HL-60/S4 treated with phorbol 12-myristate 13-acetate at 8.2 ng/mL for 4 days and 3 days (cell line): ENCODE results near the gene CCL27.
"Not testable (repeated sequence)": the region's sequence is repeated elsewhere in the genome, so short reads cannot be mapped to it uniquely, and the experiment has no call there.

Experiments
- in situ Hi-C: fragments of 300-500 bp; cut with MboI; formaldehyde crosslinking; loops from 2 replicates; pipeline ENCODE4 v1.15.0; 2022; ENCODE audit warnings: low sequenced_read_pairs

Gene CCL27

GRCh38 chr9:34651876-34652601, 10.4 kb downstream of the CCL27 start, which contains the start of gene IL11RA:
Gene IL11RA, plus strand, starts transcription at chr9:34652185. Its CDS starts 3,033 bp downstream, at chr9:34655218.
- in situ Hi-C loops: loop anchor here (25.0 kb wide), 1 partner anchor 460 kb away; the partner anchor contains the start of genes ATOSB and STOML2

DNA sequence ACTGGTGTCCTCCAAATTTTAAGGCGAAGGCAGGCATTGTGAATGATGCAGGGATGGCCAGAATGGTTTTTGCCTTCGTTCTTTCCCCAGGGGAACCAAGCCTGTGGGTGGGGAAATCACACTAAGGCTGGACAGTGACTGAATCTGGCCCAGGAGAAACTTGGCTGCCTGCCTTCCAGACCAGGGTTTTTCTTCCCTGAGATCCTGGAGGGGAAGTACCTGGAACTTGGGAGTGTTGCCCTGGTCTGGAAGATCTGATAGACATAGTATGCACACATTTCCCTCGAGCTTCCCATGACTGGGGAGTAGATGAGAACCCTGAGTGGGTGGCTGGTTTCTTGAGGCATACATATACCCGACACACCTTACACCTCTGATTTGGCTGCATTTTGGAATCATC, 11.1 kb downstream of the CCL27 start:
- in situ Hi-C loops: loop anchor here (25.0 kb wide), 1 partner anchor 461 kb away; the partner anchor contains the start of genes ATOSB and STOML2

GRCh38 chr9:34650816-34651215, 11.6 kb downstream of the CCL27 start:
- in situ Hi-C loops: loop anchor here (25.0 kb wide), 1 partner anchor 461 kb away; the partner anchor contains the start of genes ATOSB and STOML2

GRCh38 chr9:34648673-34649072, 13.8 kb downstream of the CCL27 start:
- in situ Hi-C loops: no loop called here

DNA sequence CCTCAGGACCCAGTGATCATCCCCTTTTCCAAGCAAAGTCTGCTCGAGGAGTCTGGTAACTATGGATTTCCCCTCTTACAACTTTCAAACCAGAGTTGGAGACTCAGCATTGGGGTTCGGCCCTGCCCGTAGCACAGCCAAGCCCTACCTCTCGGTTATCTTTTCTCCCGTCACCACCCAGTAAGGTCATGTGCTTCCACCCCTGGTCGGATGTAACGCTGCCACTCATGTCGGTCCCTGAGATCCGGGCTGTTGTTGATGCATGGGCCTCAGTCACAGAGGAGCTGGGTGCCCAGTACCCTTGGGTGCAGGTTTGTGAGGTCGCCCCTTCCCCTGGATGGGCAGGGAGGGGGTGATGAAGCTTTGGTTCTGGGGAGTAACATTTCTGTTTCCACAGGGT, 14.8 kb downstream of the CCL27 start:
- in situ Hi-C loops: no loop called here

- in situ Hi-C loops: no loop called here
These were observed 15.4 kb downstream of the CCL27 start for GRCh38 chr9:34647084-34647403.

GRCh38 chr9:34646211-34647083, 16.0 kb downstream of the CCL27 start, which contains the start of gene GALT:
Gene GALT, plus strand, starts transcription at chr9:34646675. Its CDS starts 30 bp downstream, at chr9:34646705.
- in situ Hi-C loops: no loop called here

DNA sequence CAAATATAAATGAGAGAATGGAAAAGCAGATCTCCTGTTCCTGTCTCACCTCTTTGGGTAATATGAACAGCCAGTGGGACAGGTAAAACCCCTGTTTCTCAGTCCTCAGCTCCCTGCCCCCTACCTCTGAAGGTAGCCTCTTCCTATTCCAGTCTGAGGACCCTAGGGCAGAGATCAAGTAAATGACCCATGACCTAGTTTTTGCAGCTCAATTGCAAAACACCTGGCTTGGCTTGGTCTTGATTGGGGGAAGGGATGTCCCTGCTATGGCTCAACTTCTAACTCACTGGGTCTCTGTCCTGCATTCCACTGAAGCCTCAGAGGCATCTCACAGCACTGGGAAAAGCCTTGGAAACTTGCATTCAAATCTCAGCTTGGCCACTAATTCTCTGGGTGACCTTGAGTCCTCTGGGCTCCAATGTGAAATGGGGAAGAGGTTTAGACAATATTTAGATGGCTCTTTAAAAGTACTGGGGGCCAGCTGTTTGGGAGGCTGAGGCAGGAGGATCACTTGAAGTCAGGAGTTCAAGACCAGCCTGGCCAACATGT, 17.6 kb downstream of the CCL27 start:
- in situ Hi-C loops: no loop called here

DNA sequence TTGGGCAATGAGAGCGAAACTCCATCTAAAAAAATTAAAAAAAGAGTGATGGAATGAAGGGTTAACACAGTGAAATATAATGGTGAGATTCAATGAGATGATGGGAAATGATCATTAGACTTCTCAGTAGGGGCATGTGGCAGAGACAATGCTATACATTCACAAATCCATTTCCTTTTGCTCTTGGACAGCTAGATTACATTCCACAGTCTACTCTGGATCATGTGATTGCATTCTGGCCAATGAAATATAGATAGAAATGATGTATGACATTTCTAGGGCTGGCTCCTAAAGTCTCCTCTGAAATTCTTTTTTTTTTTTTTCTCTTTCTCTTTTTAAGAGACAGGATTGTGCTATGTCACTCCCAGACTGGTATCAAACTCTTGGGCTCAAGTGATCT, 19.8 kb downstream of the CCL27 start:
- in situ Hi-C loops: no loop called here

DNA sequence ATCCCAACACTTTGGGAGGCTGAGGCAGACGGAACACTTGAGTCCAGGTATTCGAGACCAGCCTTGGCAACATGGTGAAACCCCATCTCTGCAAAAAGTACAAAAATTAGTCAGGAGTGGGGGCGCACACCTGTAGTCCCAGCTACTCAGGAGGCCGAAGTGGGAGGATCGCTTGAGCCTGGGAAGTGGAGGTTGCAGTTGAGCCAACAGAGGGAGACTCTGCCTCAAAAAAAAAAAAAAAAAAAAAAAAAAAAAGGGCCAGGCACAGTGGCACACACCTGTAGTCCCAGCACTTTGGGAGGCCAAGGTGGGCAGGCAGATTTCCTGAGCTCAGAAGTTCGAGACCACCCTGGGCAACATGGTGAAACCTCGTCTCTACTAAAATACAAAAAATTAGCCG, 23.1 kb downstream of the CCL27 start:
- in situ Hi-C loops: not testable (repeated sequence)

DNA sequence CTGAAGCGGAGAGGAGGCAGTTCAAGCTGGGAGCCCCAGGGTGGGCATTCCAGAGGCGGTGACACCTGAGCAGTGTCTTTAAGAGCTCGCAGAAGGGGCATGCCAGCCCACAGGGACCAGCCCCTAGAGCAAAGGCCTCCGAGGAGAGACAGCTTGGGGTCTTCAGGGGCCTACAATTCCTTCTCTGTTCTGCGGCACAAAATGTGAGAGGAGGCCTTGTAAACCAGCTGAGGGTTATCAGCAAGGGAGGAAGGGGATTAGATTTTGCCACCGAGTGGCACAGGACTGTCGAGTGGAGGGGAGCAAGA, 24.4 kb downstream of the CCL27 start:
- in situ Hi-C loops: no loop called here

- in situ Hi-C loops: no loop called here
These were observed 24.9 kb downstream of the CCL27 start, which contains the start of gene SIGMAR1 for GRCh38 chr9:34637356-34638137. Gene SIGMAR1, minus strand, starts transcription at chr9:34637787. Its CDS starts 90 bp downstream, at chr9:34637697.

- in situ Hi-C loops: no loop called here
These were observed 25.6 kb downstream of the CCL27 start for GRCh38 chr9:34636791-34637355.

DNA sequence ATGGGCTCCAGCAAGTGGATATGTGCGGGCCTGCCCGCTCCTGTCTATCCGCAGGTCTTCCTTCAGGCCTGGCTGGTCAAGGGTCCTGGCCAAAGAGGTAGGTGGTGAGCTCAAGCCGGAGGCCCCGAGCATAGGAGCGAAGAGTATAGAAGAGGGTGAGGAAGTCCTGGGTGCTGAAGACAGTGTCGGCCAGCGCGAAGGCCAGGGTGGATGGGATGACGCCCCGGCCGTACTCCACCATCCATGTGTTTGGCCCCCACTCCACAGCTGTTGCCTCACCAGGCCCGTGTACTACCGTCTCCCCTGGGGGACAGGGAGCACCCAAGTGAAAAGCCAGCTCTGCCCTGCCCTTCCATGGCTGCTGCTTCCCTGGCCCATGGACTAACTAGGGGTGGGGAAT, 26.9 kb downstream of the CCL27 start:
- in situ Hi-C loops: no loop called here

- in situ Hi-C loops: no loop called here
These were observed 27.8 kb downstream of the CCL27 start for GRCh38 chr9:34634551-34635248.

DNA sequence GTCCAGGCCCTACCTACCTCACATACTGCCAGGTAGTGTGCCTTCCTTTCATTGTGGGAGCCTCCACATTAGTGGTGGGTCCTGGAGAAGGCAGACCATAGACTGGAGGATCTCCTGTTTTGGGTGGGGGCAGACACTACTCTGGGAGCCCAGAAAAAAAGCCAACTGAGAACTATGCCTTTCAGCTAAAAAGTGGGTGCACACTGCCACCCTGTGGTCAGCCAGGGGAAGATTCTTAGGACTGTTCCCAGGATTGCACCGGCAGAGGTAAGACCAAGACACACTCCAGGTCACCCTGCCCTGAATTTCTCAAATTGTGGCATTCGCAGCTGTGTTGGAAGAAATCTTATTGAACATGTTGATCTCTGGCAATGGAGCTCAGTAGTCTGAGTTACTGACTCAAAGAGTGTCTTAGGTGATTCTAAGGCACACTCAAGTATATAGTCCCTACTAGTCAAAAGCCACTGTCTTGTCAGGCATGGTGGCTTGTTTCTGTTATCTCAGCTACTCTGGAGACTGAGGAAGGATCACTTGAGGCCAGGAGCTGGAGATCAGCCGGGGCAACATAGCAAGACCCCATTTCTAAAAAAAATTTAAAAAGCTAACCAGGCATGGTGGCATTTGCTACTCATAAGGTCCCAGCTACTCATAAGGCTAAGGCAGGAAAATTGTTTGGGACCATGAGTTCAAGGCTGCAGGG, 28.5 kb downstream of the CCL27 start:
- in situ Hi-C loops: no loop called here

DNA sequence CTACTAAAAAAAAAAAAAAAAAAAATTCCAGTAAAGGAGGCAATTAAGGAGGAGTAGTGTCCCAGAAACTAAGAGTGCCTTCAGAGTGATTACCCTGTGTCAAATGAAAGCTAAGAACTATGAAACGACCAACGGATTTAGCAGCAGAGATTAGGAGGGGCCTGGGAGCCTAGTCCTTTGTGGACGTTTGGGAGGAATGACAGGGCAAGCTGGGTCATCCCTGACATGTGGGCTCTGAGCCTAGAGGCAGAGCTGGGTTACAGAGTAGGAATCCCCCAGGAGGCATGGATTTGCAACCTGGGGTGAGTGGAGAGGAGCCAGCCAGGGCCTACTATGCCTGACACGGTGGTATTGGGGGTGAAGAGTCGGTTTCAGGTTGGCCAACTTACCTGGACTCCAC, 29.3 kb downstream of the CCL27 start:
- in situ Hi-C loops: no loop called here

GRCh38 chr9:34630402-34631154, 31.9 kb downstream of the CCL27 start:
- in situ Hi-C loops: no loop called here

- in situ Hi-C loops: no loop called here
These were observed 33.0 kb downstream of the CCL27 start for GRCh38 chr9:34629491-34629808.
